ENCODE results near the gene PANK4. TPM values are rescaled to one million over a fixed set of nuclear protein-coding genes. Genes with fewer than 3 reads are reported as not detected.

The PANK4 gene
- total RNA-seq, 2 donors from 2014 or later, result 13.7 to 31.3 TPM

DNA sequence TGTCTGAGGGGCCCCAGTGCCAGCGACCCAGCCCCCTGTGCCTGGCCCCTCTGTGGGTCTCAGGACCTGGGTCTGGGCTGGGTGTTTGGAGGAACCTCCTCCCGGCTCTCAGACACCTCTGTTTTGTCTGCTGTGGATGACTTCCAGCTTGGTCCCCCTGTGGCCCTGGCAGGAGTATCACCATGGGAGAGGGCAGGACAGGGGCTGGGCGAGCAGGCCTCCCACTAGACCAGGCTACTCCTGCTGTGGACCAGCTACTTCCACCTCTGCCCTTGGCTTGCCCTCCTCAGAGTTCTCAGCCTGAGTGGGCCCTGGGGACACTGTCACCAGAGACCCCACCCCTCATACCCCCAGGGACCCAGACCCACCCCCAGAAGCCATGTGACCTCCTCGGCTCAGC is 28.5 kb downstream of the PANK4 start:
- TF ChIP-seq, protein P1, sequence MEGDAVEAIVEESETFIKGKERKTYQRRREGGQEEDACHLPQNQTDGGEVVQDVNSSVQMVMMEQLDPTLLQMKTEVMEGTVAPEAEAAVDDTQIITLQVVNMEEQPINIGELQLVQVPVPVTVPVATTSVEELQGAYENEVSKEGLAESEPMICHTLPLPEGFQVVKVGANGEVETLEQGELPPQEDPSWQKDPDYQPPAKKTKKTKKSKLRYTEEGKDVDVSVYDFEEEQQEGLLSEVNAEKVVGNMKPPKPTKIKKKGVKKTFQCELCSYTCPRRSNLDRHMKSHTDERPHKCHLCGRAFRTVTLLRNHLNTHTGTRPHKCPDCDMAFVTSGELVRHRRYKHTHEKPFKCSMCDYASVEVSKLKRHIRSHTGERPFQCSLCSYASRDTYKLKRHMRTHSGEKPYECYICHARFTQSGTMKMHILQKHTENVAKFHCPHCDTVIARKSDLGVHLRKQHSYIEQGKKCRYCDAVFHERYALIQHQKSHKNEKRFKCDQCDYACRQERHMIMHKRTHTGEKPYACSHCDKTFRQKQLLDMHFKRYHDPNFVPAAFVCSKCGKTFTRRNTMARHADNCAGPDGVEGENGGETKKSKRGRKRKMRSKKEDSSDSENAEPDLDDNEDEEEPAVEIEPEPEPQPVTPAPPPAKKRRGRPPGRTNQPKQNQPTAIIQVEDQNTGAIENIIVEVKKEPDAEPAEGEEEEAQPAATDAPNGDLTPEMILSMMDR (IDR thresholded peaks at IDR 0.05), result no peak
- TF ChIP-seq POLR2A (IDR thresholded peaks at IDR 0.05), result no peak
- ATAC-seq (no peak), DNase-seq (no peak)
- intact Hi-C loops (cut with DNase I), result no loop called here
- H3K27ac ChIP-seq, result no peak overlapping the region
- H3K4me1 ChIP-seq, result no peaks in the 10 kb centered on the region
- no peaks in the 10 kb centered on the region for H3K36me3 ChIP-seq (replicated peaks in 1 of 2; ENCODE audit: insufficient read depth in 1 of 2, low read depth in 2 of 2)
- no peaks in the 10 kb centered on the region for H3K27me3 ChIP-seq
- no peaks in the 10 kb centered on the region for H3K9me3 ChIP-seq
- 61 to 83% methylated on average over 1 to 4 of the region's 4 CpGs for WGBS, 2 donors
- no peak overlapping the region for H3K4me3 ChIP-seq

DNA sequence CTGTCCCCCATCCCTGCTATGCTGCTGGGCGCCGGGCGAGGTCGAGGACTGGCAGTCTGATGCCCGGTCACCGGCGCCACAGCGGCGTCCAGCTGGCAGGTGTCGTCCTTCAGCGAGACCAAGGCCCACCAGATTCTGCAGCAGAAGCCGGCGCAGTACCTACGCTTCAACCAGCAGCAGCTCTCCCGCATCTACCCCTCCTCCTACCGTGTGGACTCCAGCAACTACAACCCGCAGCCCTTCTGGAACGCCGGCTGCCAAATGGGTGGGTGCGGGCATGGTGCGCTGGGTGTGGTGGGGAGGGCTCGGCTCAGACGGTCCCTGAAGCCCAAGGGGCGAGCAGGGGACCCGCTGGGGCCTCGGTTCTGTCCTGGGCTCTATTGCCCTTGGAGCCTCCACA is 29.6 kb downstream of the PANK4 start:
- ATAC-seq (no peak), DNase-seq (no peak)
- intact Hi-C loops (cut with DNase I), result no loop called here
- no peaks in the 10 kb centered on the region for H3K27me3 ChIP-seq
- WGBS, 2 donors, result 88 to 91% methylated on average over 5 to 19 of the region's 26 CpGs
- no peaks in the 10 kb centered on the region for H3K36me3 ChIP-seq (replicated peaks in 1 of 2; ENCODE audit: insufficient read depth in 1 of 2, low read depth in 2 of 2)
- H3K27ac ChIP-seq, result no peak overlapping the region
- H3K4me1 ChIP-seq, result no peaks in the 10 kb centered on the region
- no peak overlapping the region for H3K4me3 ChIP-seq
- TF ChIP-seq, protein P1 (IDR thresholded peaks at IDR 0.05), result no peak
- TF ChIP-seq POLR2A (IDR thresholded peaks at IDR 0.05), result no peak
- H3K9me3 ChIP-seq, result no peaks in the 10 kb centered on the region

DNA sequence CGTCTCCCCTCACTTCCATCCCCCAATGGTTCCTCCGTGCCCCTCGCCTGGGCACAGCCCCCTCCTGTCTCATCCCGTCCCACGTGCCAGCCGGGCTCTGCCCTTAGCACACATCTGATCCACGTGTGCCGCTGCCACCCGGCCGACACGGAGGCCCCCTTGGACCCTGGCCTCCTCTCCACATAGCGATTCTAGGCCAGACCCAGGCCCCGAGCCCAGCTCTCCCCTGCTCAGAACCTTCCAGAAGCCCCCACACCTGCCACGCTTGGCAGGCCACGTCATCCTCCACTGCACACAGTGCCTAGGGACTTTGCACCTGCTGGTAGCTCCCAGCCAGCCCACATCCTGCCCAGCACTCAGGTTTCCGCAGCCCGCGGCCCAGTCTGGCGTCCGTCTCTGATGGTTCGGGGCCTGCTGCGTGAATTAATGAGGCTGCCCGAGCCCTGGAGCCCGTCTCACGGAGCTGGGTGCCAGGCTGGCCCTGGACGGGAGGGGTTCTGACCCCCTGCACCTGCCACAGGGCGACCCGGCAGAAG is 30.2 kb downstream of the PANK4 start:
- no peaks in the 10 kb centered on the region for H3K9me3 ChIP-seq
- WGBS, 2 donors, result 70 to 73% methylated on average over 21 to 28 of the region's 28 CpGs
- H3K4me1 ChIP-seq, result no peaks in the 10 kb centered on the region
- no peak overlapping the region for H3K27ac ChIP-seq
- H3K27me3 ChIP-seq, result no peaks in the 10 kb centered on the region
- no peak overlapping the region for H3K4me3 ChIP-seq
- TF ChIP-seq, protein P1 (IDR thresholded peaks at IDR 0.05), result no peak
- no peak for TF ChIP-seq POLR2A (IDR thresholded peaks at IDR 0.05)
- no peaks in the 10 kb centered on the region for H3K36me3 ChIP-seq (replicated peaks in 1 of 2; ENCODE audit: insufficient read depth in 1 of 2, low read depth in 2 of 2)
- ATAC-seq, result no peak
- no peak for DNase-seq
- intact Hi-C loops (cut with DNase I), result no loop called here

DNA sequence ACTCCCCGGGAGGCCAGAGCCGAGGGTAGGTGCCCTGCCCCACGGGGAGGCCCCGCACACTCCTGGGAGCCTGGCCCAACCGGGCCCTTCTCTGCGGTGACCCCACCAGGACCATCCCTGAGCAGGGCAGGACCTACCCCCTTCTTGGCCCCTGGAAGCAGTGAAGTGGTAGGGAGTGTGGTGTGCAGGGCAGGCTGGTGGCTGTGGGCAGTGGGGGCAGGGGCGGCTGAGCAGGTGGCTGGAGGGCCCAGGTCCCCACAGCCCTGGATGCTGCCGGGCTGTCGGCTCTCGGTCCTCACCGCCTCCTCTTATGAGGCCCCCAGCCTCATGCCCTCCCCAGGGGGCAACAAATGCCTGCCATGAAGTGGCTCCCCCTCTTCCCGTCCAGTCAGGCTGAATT is 30.9 kb downstream of the PANK4 start:
- Histone ChIP-seq H3K4me1 (no peaks in the 10 kb centered on the region), H3K9me3 (no peaks in the 10 kb centered on the region), H3K27ac (no peak overlapping the region), H3K36me3 (replicated peaks in 1 of 2; ENCODE audit: insufficient read depth in 1 of 2, low read depth in 2 of 2) (no peaks in the 10 kb centered on the region), H3K27me3 (no peaks in the 10 kb centered on the region), H3K4me3 (no peak overlapping the region)
- DNase-seq (no peak), ATAC-seq (no peak)
- intact Hi-C loops (cut with DNase I), result no loop called here
- 83 to 89% methylated on average over 2 to 12 of the region's 12 CpGs for WGBS, 2 donors
- TF ChIP-seq, protein P1 (IDR thresholded peaks at IDR 0.05), result no peak
- TF ChIP-seq POLR2A (IDR thresholded peaks at IDR 0.05), result no peak

DNA sequence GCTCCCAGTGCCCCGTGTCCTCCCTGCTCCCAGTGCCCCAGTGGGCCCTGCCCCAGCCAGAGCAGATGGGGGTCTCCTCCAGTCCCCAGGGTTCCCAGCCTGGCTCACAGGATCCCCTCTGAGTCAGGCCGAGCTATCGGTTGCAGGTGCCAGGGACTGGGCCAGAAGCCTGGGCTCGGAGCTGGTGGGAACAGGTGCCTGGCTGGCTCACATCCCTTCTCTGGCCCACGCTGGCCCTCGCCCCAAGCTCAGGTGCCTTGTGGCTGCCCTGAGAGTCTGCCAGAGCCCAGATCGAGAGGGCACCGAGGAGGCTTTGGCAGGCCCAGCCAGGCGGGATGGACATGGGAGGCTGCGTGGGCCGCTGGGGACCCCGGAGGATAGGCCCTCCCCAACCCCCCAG is 31.4 kb downstream of the PANK4 start:
- WGBS, 2 donors, result 25 to 63% methylated on average over 4 to 10 of the region's 12 CpGs
- Histone ChIP-seq H3K27me3 (no peaks in the 10 kb centered on the region), H3K9me3 (no peaks in the 10 kb centered on the region), H3K36me3 (replicated peaks in 1 of 2; ENCODE audit: insufficient read depth in 1 of 2, low read depth in 2 of 2) (no peaks in the 10 kb centered on the region), H3K4me3 (no peak overlapping the region), H3K27ac (no peak overlapping the region), H3K4me1 (no peaks in the 10 kb centered on the region)
- ATAC-seq (no peak), DNase-seq (no peak)
- TF ChIP-seq POLR2A (IDR thresholded peaks at IDR 0.05), result no peak
- TF ChIP-seq, protein P1 (IDR thresholded peaks at IDR 0.05), result no peak
- intact Hi-C loops (cut with DNase I), result no loop called here

Data from body of pancreas (tissue), 4 donors.